Progenitor cell of endocrine pancreas (in vitro differentiated cells): ENCODE data around the gene MEF2A. TPM values are rescaled to one million over a fixed set of nuclear protein-coding genes. Genes with fewer than 3 reads are reported as not detected.
"Not testable (repeated sequence)": the region's sequence is repeated elsewhere in the genome, so short reads cannot be mapped to it uniquely, and the experiment has no call there.

Experiments used
- DNase-seq: peaks from one replicate; pipeline ENCODE4 v3.0.0; 2021; ENCODE audit warnings: low spot score; ENCODE audit not compliant: unreplicated experiment
- H3K27ac Mint-ChIP-seq: 2 replicates; pipeline ENCODE4 v1.8.0; 2021; ENCODE audit warnings: mild to moderate bottlenecking, moderate library complexity, mixed read lengths
- H3K27me3 Mint-ChIP-seq: 2 replicates; pipeline ENCODE4 v1.8.0; 2021; ENCODE audit warnings: mixed read lengths
- H3K36me3 Mint-ChIP-seq: 2 replicates; pipeline ENCODE4 v1.8.0; 2022; ENCODE audit warnings: mixed read lengths; ENCODE audit not compliant: insufficient read depth
- H3K4me1 Mint-ChIP-seq: 2 replicates; pipeline ENCODE4 v1.8.0; 2021; ENCODE audit warnings: low read depth, mixed read lengths
- H3K4me3 Mint-ChIP-seq: 2 replicates; pipeline ENCODE4 v1.8.0; 2021; ENCODE audit warnings: low read depth, mild to moderate bottlenecking, moderate library complexity, mixed read lengths
- H3K9me3 Mint-ChIP-seq: 2 replicates; pipeline ENCODE4 v1.8.0; 2021; ENCODE audit warnings: low read depth, mixed read lengths
- CTCF ChIP-seq: fragments of 200-600 bp; sonication (generic); IDR thresholded peaks from one replicate; pipeline ENCODE4 v1.5.0; 2021; ENCODE audit warnings: antibody characterized with exemption, mild to moderate bottlenecking; ENCODE audit not compliant: unreplicated experiment
- total RNA-seq: library from RNA; stranded (reverse); gene quantifications from 2 replicates; pipeline ENCODE4 v1.2.1, GENCODE V29; 2021

The MEF2A gene
- total RNA-seq, 1 donor from 2014 or later, result 36.2 TPM

GRCh38 chr15:99645951-99646350 lies 80.2 kb downstream of the MEF2A start:
- Mint-ChIP-seq H3K27ac (no peak overlapping the region), H3K36me3 (peaks cover 42% of the 10 kb centered on the region)

GRCh38 chr15:99651023-99651807 lies 85.4 kb downstream of the MEF2A start:
- no peak for DNase-seq
- TF ChIP-seq CTCF, result no peak
- H3K9me3 Mint-ChIP-seq, result peaks cover 2% of the 10 kb centered on the region
- H3K27ac Mint-ChIP-seq, result no peak overlapping the region
- peaks cover 28% of the 10 kb centered on the region for H3K36me3 Mint-ChIP-seq
- H3K27me3 Mint-ChIP-seq, result no peaks in the 10 kb centered on the region
- H3K4me1 Mint-ChIP-seq, result no peaks in the 10 kb centered on the region
- no peak overlapping the region for H3K4me3 Mint-ChIP-seq

More at GRCh38 chr15:99645951-99646350, 80.2 kb downstream of the MEF2A start:
- Mint-ChIP-seq H3K4me3 (no peak overlapping the region), H3K9me3 (peaks cover 7% of the 10 kb centered on the region), H3K4me1 (no peaks in the 10 kb centered on the region), H3K27me3 (no peaks in the 10 kb centered on the region)
- no peak for DNase-seq
- TF ChIP-seq CTCF, result no peak

GRCh38 chr15:99656205-99656604 lies 90.4 kb downstream of the MEF2A start:
- TF ChIP-seq CTCF, result no peak
- Mint-ChIP-seq H3K36me3 (peaks cover 9% of the 10 kb centered on the region), H3K27ac (no peak overlapping the region), H3K4me1 (no peaks in the 10 kb centered on the region), H3K9me3 (no peaks in the 10 kb centered on the region), H3K27me3 (no peaks in the 10 kb centered on the region), H3K4me3 (no peak overlapping the region)
- DNase-seq, result no peak

- H3K27ac Mint-ChIP-seq, result no peak overlapping the region
- H3K27me3 Mint-ChIP-seq, result no peaks in the 10 kb centered on the region
- no peaks in the 10 kb centered on the region for H3K9me3 Mint-ChIP-seq
- no peak overlapping the region for H3K4me3 Mint-ChIP-seq
- no peak for TF ChIP-seq CTCF
- no peaks in the 10 kb centered on the region for H3K4me1 Mint-ChIP-seq
- H3K36me3 Mint-ChIP-seq, result peaks cover 1% of the 10 kb centered on the region
- DNase-seq, result no peak
These were observed 92.2 kb downstream of the MEF2A start for GRCh38 chr15:99657996-99658395.

- peaks cover 5% of the 10 kb centered on the region for H3K9me3 Mint-ChIP-seq
- peaks cover 6% of the 10 kb centered on the region for H3K4me1 Mint-ChIP-seq
- no peaks in the 10 kb centered on the region for H3K27me3 Mint-ChIP-seq
- peaks cover 24% of the 10 kb centered on the region for H3K36me3 Mint-ChIP-seq
- DNase-seq, result no peak
- no peak overlapping the region for H3K27ac Mint-ChIP-seq
- no peak for TF ChIP-seq CTCF
- H3K4me3 Mint-ChIP-seq, result no peak overlapping the region
These were observed 97.1 kb downstream of the MEF2A start for GRCh38 chr15:99662903-99663302.

GRCh38 chr15:99666073-99666472 lies 100.3 kb downstream of the MEF2A start:
- H3K4me1 Mint-ChIP-seq, result peaks cover 12% of the 10 kb centered on the region
- H3K9me3 Mint-ChIP-seq, DNase-seq, H3K4me3 Mint-ChIP-seq, H3K27me3 Mint-ChIP-seq, H3K27ac Mint-ChIP-seq: not testable (repeated sequence)
- peaks cover 23% of the 10 kb centered on the region for H3K36me3 Mint-ChIP-seq
